ENCODE measurements around the gene NOS1AP. TPM values are rescaled to one million over a fixed set of nuclear protein-coding genes. Genes with fewer than 3 reads are reported as not detected.
A peak's percentile ranks its signal among the peaks of the same experiment; 100 is the strongest.

NOS1AP gene
- total RNA-seq, 4 donors from 2014 or later: 0.99 to 9.0 (median 4.0) TPM

DNA sequence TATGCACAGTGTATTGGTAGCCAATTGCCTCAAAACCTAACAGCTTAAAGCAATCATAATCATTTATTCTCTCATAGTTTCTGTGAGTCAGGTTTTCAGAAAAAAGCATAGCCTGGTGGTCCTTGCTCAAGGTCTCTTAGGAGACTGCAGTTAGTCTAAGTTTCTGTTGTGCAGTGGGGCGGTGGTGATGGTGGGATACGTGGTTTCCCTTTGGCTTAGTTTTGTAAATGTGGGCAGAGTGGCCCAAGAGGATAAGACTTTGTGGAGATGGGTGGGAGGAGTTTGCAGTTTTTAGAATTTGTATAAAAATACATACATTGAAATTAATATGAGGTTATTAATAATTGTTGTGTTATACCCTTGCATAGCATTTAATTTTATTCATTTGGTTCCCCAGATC, 68.6 kb downstream of the NOS1AP start:
- H3K4me1 ChIP-seq: peaks cover 12 to 19% (median 14%) of the 10 kb centered on the region in 4 donors
- no peaks in the 10 kb centered on the region for H3K9me3 ChIP-seq
- H3K4me3 ChIP-seq: no peak overlapping the region
- no peak overlapping the region for H3K27ac ChIP-seq (replicated peaks in 1 of 4)
- no peaks in the 10 kb centered on the region for H3K27me3 ChIP-seq
- DNase-seq (ENCODE audit: extremely low spot score): no peak
- intact Hi-C loops (cut with DNase I): no loop called here
- H3K36me3 ChIP-seq: no peaks in the 10 kb centered on the region
- no peak for TF ChIP-seq POLR2AphosphoS5 (IDR thresholded peaks at IDR 0.05)
- no peak for TF ChIP-seq EP300 (IDR thresholded peaks at IDR 0.05)
- no peak for TF ChIP-seq POLR2A (IDR thresholded peaks at IDR 0.05; ENCODE audit: low read depth)
- TF ChIP-seq, protein P1, sequence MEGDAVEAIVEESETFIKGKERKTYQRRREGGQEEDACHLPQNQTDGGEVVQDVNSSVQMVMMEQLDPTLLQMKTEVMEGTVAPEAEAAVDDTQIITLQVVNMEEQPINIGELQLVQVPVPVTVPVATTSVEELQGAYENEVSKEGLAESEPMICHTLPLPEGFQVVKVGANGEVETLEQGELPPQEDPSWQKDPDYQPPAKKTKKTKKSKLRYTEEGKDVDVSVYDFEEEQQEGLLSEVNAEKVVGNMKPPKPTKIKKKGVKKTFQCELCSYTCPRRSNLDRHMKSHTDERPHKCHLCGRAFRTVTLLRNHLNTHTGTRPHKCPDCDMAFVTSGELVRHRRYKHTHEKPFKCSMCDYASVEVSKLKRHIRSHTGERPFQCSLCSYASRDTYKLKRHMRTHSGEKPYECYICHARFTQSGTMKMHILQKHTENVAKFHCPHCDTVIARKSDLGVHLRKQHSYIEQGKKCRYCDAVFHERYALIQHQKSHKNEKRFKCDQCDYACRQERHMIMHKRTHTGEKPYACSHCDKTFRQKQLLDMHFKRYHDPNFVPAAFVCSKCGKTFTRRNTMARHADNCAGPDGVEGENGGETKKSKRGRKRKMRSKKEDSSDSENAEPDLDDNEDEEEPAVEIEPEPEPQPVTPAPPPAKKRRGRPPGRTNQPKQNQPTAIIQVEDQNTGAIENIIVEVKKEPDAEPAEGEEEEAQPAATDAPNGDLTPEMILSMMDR (IDR thresholded peaks at IDR 0.05): no peak
- WGBS: 83% methylated on average over 2 of the region's 2 CpGs

DNA sequence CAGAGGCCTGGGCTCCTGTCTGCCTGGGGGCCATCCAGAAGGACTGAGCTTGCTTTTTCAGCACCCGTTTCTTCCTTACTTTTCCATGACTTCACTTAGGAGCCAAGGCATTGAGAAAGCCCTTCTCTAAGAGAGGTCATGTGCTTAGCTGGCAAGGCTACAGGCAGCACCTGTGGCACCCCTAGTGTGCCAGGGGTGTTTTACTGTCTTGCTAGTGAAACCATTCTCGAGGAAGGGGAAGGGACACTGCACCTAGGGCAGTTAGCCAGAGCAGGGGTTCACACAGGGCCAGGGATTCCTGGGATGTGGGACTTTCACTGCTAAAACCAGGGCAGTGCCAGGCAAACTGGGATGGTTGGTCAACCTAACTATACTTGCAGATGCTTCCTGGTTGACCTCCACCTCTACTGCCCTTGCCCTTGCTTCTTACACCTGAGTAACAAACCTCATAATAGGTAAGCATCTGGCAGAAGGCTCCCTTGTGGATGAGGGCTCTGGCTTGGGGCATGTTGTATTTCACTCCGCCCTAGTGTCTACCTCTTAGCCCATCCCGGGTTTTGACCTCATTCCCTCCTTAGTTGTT, 69.2 kb downstream of the NOS1AP start:
- Histone ChIP-seq H3K4me1 (peaks cover 12 to 16% (median 14%) of the 10 kb centered on the region in 4 donors), H3K9me3 (no peaks in the 10 kb centered on the region), H3K4me3 (no peak overlapping the region), H3K27ac (replicated peaks in 1 of 4) (no peak overlapping the region), H3K27me3 (no peaks in the 10 kb centered on the region), H3K36me3 (no peaks in the 10 kb centered on the region)
- 45% methylated on average over 4 of the region's 4 CpGs for WGBS
- TF ChIP-seq EP300 (IDR thresholded peaks at IDR 0.05) (no peak), POLR2AphosphoS5 (IDR thresholded peaks at IDR 0.05) (no peak), POLR2A (IDR thresholded peaks at IDR 0.05; ENCODE audit: low read depth) (no peak)
- TF ChIP-seq, protein P1 (IDR thresholded peaks at IDR 0.05): no peak
- DNase-seq (ENCODE audit: extremely low spot score): peak; percentile 80
- intact Hi-C loops (cut with DNase I): no loop called here

GRCh38 chr1:162139211-162139610, 69.7 kb downstream of the NOS1AP start:
- H3K27me3 ChIP-seq: no peaks in the 10 kb centered on the region
- 75% methylated on average over 1 of the region's 1 CpG for WGBS
- H3K36me3 ChIP-seq: no peaks in the 10 kb centered on the region
- H3K9me3 ChIP-seq: no peaks in the 10 kb centered on the region
- H3K27ac ChIP-seq (replicated peaks in 1 of 4): no peak overlapping the region
- no peak overlapping the region for H3K4me3 ChIP-seq
- peaks cover 12 to 16% (median 14%) of the 10 kb centered on the region in 4 donors for H3K4me1 ChIP-seq
- TF ChIP-seq EP300 (IDR thresholded peaks at IDR 0.05) (no peak), POLR2AphosphoS5 (IDR thresholded peaks at IDR 0.05) (no peak), POLR2A (IDR thresholded peaks at IDR 0.05; ENCODE audit: low read depth) (no peak)
- TF ChIP-seq, protein P1 (IDR thresholded peaks at IDR 0.05): no peak
- intact Hi-C loops (cut with DNase I): no loop called here
- DNase-seq (ENCODE audit: extremely low spot score): peak; percentile 31

- Histone ChIP-seq H3K4me1 (peaks cover 10 to 13% (median 12%) of the 10 kb centered on the region in 4 donors), H3K4me3 (no peak overlapping the region), H3K27ac (replicated peaks in 1 of 4) (no peak overlapping the region), H3K36me3 (no peaks in the 10 kb centered on the region), H3K27me3 (no peaks in the 10 kb centered on the region), H3K9me3 (no peaks in the 10 kb centered on the region)
- no peak for TF ChIP-seq EP300 (IDR thresholded peaks at IDR 0.05)
- TF ChIP-seq, protein P1 (IDR thresholded peaks at IDR 0.05): no peak
- TF ChIP-seq POLR2A (IDR thresholded peaks at IDR 0.05; ENCODE audit: low read depth): no peak
- no peak for TF ChIP-seq POLR2AphosphoS5 (IDR thresholded peaks at IDR 0.05)
- 78% methylated on average over 5 of the region's 5 CpGs for WGBS
- peak; percentile 72 for DNase-seq (ENCODE audit: extremely low spot score)
- intact Hi-C loops (cut with DNase I): no loop called here
Observed at GRCh38 chr1:162141281-162142054, 72.0 kb downstream of the NOS1AP start.

Measured in esophagus muscularis mucosa (tissue), 4 donors.